Heart right ventricle (tissue), 16 donors: ENCODE results near the gene CACNB1. TPM values are rescaled to one million over a fixed set of nuclear protein-coding genes. Genes with fewer than 3 reads are reported as not detected.

Source experiments
- ATAC-seq, 8 donors: fragments of 200-7000 bp; cut with Tn5 transposase; one replicate each; pipeline ENCODE4 v1.9.1; 2020; ENCODE audit warnings: mild to moderate bottlenecking in 8 of 8, moderate library complexity in 8 of 8, moderate number of reproducible peaks in 1 of 8
- DNase-seq, 2 donors: peaks; one replicate each; pipeline ENCODE4 v3.0.0-alpha.2; 2020
- H3K27ac ChIP-seq, 10 donors: fragments of 200-600 bp; sonication (generic) in 2 of 10; one replicate each; pipeline versions ENCODE4 v1.5.0 to v1.8.0; 2020 to 2022; ENCODE audit warnings: mild to moderate bottlenecking in 3 of 10
- H3K27me3 ChIP-seq, 7 donors: fragments of 200-600 bp; one replicate each; pipeline ENCODE4 v1.8.0; 2021 to 2022; ENCODE audit warnings: mild to moderate bottlenecking in 2 of 7
- H3K36me3 ChIP-seq, 9 donors: fragments of 200-600 bp; sonication (generic) in 1 of 9; one replicate each; pipeline versions ENCODE4 v1.5.0 to v1.8.0; 2020 to 2022; ENCODE audit warnings: mild to moderate bottlenecking in 2 of 9
- H3K4me1 ChIP-seq, 9 donors: fragments of 200-600 bp; sonication (generic) in 1 of 9; one replicate each; pipeline versions ENCODE4 v1.5.0 to v1.8.0; 2020 to 2022; ENCODE audit warnings: mild to moderate bottlenecking in 4 of 9
- H3K4me3 ChIP-seq, 10 donors: fragments of 200-600 bp; sonication (generic) in 2 of 10; one replicate each; pipeline versions ENCODE4 v1.5.0 to v1.8.0; 2020 to 2022; ENCODE audit warnings: mild to moderate bottlenecking in 7 of 10, moderate library complexity in 2 of 10
- H3K9me3 ChIP-seq, 11 donors: fragments of 200-600 bp in 10 of 11; sonication (generic) in 2 of 11; one replicate each; pipeline versions ENCODE4 v1.5.0 to v1.8.0; 2013 to 2022; ENCODE audit warnings: mild to moderate bottlenecking in 2 of 11, control low read depth in 1 of 11, moderate library complexity in 1 of 11
- WGBS, 2 donors: extraction: QIAGEN DNeasy Blood & Tissue Kit; methylation state at CpG; one replicate each; pipeline ENCODE4 v1.1.7; 2013; ENCODE audit warnings: inconsistent platforms in 1 of 2; 5-methylcytosine and 5-hydroxymethylcytosine counted together
- intact Hi-C, 10 donors: fragments of 100-400 bp; cut with DNase I; formaldehyde crosslinking; loops; one replicate each; pipeline versions ENCODE4 v1.11.1 to v1.14.2; 2022
- polyA plus RNA-seq, 2 donors: library from polyadenylated mRNA; stranded (reverse); fragments of 200-250 nt; gene quantifications; one replicate each; pipeline ENCODE4 v1.2.3, GENCODE V29; 2013
- total RNA-seq, 10 donors: library from RNA; stranded (reverse); fragmentation: NEBNext Ultra II Directional in 3 of 10; extraction: Animal tissue kit (Norgen Biotek cat#: 25700) in 3 of 10; gene quantifications; one replicate each; pipeline versions ENCODE4 v1.2.1 to v1.2.4, GENCODE V29; 2021 to 2023
- TF ChIP-seq, protein P1 (sequence below), 9 donors: fragments of 200-600 bp; sonication (generic) in 2 of 9; IDR thresholded peaks; one replicate each; pipeline versions ENCODE4 v1.5.0 to v1.8.0; 2021 to 2022; ENCODE audit warnings: antibody characterized with exemption in 9 of 9, mild to moderate bottlenecking in 5 of 9, moderate library complexity in 1 of 9
- donor health status: Arrhythmogenic right ventricular cardiomyopathy.
- donor health status: ischemic (EF 13 %, LVEDD 7.1; RV severe dilation, severe dysfunction).
- donor health status: healthy with polysubstance abuse.
- donor health status: DM: no; HTN: yes; CAD: no.
- donor health status: DM: no; HTN: no; CAD: no.
- donor health status: ischemic (EF 25% LVEDD 6.9; RV normal size, moderate dysfunction).
- donor health status: ischemic (EF 25% LVEDD 5.7; RV mildly dilated, moderate dysfunction).
- donor health status: healthy.
- donor health status: DM: yes; HTN: yes; CAD: no.
- donor health status: Ischemic cardiomyopathy.
- donor health status: ischemic (EF 35%, LVEDD 5.7; RV mildly dilated, moderate dysfunction).
- donor health status: nonischemic (EF 11% LVEDD 7.7; RV severe dilation, severe dysfunction).
- donor health status: DM: yes; HTN: yes; CAD: no.
- donor health status: PGD.
- donor health status: ischemic (EF 29% LVEDD 5.4; RV normal size, mild dysfunction).
- donor health status: nonischemic (EF 23%, LVEDD 6.1; RV moderate dilation, normal function).

Gene CACNB1
- total and polyA plus RNA-seq, 12 donors: 3.3 to 11.5 (median 5.3) TPM

DNA sequence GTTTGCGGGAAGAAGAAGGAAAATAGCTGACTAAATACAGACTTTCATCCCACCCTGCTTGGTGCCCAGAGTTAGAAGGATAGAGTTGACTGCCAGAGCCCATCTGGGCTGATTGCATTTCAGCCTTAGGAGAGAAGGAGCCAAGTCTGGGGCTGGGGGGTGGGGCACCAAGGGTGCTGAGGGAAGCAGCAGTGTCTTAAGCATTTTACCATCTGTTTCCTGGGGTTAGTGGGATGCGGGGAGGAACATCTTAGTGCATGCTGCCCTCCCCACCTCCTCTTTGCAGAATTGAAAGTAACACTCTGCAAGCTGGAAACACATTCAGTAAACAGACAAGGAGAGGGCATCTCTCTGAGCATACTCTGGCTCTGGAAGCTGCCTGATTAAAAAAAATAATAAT lies 30.0 kb downstream of the CACNB1 start:
- Histone ChIP-seq H3K36me3 (no peaks in the 10 kb centered on the region), H3K27ac (peak overlapping the region in 4 of 10 donors; percentile 10 to 63 (median 24)), H3K4me3 (no peak overlapping the region), H3K27me3 (peaks cover 0 to 8% (median 0%) of the 10 kb centered on the region in 7 donors), H3K4me1 (peaks cover 0 to 46% (median 38%) of the 10 kb centered on the region in 9 donors), H3K9me3 (peaks cover 0 to 4% (median 0%) of the 10 kb centered on the region in 11 donors)
- WGBS, 2 donors: 28 to 34% methylated on average over 2 of the region's 2 CpGs
- TF ChIP-seq, protein P1, sequence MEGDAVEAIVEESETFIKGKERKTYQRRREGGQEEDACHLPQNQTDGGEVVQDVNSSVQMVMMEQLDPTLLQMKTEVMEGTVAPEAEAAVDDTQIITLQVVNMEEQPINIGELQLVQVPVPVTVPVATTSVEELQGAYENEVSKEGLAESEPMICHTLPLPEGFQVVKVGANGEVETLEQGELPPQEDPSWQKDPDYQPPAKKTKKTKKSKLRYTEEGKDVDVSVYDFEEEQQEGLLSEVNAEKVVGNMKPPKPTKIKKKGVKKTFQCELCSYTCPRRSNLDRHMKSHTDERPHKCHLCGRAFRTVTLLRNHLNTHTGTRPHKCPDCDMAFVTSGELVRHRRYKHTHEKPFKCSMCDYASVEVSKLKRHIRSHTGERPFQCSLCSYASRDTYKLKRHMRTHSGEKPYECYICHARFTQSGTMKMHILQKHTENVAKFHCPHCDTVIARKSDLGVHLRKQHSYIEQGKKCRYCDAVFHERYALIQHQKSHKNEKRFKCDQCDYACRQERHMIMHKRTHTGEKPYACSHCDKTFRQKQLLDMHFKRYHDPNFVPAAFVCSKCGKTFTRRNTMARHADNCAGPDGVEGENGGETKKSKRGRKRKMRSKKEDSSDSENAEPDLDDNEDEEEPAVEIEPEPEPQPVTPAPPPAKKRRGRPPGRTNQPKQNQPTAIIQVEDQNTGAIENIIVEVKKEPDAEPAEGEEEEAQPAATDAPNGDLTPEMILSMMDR (IDR thresholded peaks at IDR 0.05): no peak
- ATAC-seq: peak in 7 of 8 donors; percentile 16 to 66 (median 53)
- intact Hi-C loops: loop anchor here in 4 of 10 donors (10.0 kb wide), 2 partner anchors 67 to 77 kb away; no protein-coding TSS in a partner anchor
- DNase-seq: peak; percentile 40 to 51

DNA sequence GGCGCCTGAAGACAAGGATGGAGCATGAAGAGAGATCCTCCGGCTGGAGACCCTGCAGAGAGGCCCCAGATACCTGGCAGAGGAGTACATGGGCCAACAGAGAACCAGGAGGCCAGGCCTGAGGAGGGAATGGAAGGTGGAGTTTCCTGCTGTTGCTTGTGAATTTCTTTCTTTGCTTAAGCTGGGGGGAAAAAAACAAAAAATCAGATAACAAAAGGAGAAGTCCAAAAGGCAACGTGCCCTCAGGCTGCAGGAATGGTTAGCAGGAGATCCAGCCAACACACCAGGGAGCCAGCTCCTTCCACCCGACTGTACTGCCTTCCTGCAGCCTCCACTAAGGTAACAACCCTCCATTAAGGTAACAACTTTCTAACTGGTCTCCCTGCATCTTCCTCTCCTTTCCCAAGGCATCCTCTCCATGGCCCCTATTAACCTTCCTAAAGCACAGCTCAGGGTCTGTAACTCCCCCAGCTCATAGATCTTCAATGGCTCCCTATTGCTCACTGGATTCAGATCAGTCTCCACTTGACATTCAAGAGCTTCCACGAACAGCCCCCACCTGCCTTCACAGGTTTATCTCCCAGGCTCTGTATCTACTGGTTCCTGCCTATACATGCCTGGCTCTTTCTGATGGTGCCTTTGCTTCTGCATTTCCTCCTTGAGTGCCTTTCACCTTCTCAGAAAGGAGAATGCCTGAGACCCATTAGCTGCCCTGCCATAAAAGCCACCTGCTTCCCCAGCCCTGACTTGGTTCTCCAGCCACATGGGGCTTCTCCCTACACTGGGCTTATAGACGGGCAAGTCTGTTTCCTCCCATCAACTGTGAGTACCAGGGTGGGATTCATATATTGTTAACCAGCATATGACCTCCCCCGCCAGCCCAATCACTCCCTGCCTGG lies 30.8 kb downstream of the CACNB1 start:
- H3K27ac ChIP-seq: peak overlapping the region in 5 of 10 donors; percentile 10 to 63 (median 18)
- WGBS, 2 donors: 58% methylated on average over 7 of the region's 7 CpGs
- intact Hi-C loops: loop anchor here in 4 of 10 donors (10.0 kb wide), 2 partner anchors 68 to 78 kb away; no protein-coding TSS in a partner anchor
- ATAC-seq: no peak
- H3K4me3 ChIP-seq: peak overlapping the region in 1 of 10 donors; percentile 58
- H3K27me3 ChIP-seq: peaks cover 0 to 8% (median 0%) of the 10 kb centered on the region in 7 donors
- peaks cover 0 to 4% (median 0%) of the 10 kb centered on the region in 11 donors for H3K9me3 ChIP-seq
- no peak for DNase-seq
- no peaks in the 10 kb centered on the region for H3K36me3 ChIP-seq
- H3K4me1 ChIP-seq: peaks cover 0 to 46% (median 38%) of the 10 kb centered on the region in 9 donors
- TF ChIP-seq, protein P1 (IDR thresholded peaks at IDR 0.05): no peak

DNA sequence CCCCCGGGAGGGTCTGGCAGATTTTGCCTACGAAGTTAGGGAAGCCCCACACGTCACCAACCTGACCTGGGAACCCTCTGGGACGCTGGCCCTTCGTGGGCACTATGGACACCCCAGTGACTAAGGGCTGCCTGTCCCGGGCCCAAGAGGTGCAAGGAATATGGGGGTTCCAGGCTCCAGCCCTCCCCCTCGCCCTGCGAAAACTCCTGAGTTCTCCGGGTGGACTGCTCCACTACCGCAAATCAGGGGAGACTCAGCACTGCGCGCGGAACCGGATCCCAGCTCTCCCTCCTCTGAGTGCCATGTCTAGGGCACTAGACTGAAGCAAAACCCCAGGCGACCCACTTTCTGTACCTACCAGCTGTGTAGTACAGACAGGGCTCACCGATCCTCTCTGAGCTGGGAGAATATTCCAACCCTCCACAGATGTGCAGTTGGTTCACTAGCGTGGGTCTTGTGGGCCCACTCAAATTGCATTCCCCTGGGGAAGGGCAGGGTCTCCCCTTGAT lies 31.6 kb downstream of the CACNB1 start, which contains the start of gene ARL5C:
Gene ARL5C, minus strand, starts transcription at position 321 of the 509 bp plus-strand sequence. CDS start 401 bp downstream, outside the sequence.
- TF ChIP-seq, protein P1 (IDR thresholded peaks at IDR 0.05): no peak
- Histone ChIP-seq H3K4me1 (peaks cover 0 to 46% (median 38%) of the 10 kb centered on the region in 9 donors), H3K4me3 (peak within 1 kb of the TSS; percentile 32 to 63 (median 58)), H3K9me3 (peaks cover 0 to 4% (median 0%) of the 10 kb centered on the region in 11 donors), H3K27me3 (peaks cover 0 to 8% (median 0%) of the 10 kb centered on the region in 7 donors), H3K27ac (peak within 1 kb of the TSS in 7 of 10 donors; percentile 11 to 63 (median 36)), H3K36me3 (no peaks in the 10 kb centered on the region)
- ATAC-seq (no peak), DNase-seq (no peak)
- intact Hi-C loops: loop anchor here in 4 of 10 donors (10.0 kb wide), 2 partner anchors 69 to 79 kb away; no protein-coding TSS in a partner anchor
- 55 to 68% methylated on average over 17 of the region's 17 CpGs for WGBS, 2 donors
